HCT116 (cell line): ENCODE measurements around the gene SEC24D. TPM values are rescaled to one million over a fixed set of nuclear protein-coding genes. Genes with fewer than 3 reads are reported as not detected.

Experiments
- ATAC-seq: fragments of 200-7000 bp; cut with Tn5 transposase; 2 replicates; pipeline ENCODE4 v1.9.1; 2020; ENCODE audit warnings: mild to moderate bottlenecking, moderate library complexity
- BruUV-seq: library from RNA; stranded (reverse); fragments of 400-500 nt; replicated peaks from 2 replicates; lab custom pipeline; 2021; lab: Mats Ljungman, UMichigan
- CTCF ChIA-PET: fragments of 300-600 bp; sonication (Branson Sonifier 250); formaldehyde crosslinking; loops from one replicate; lab custom pipeline; 2021; ENCODE audit warnings: antibody characterized with exemption; lab: Charles Lee
- POLR2A ChIA-PET: fragments of 300-600, 350-600 bp; sonication (Branson Sonifier 250); formaldehyde crosslinking; loops from one replicate; lab custom pipeline; 2021; ENCODE audit warnings: antibody characterized with exemption; lab: Charles Lee
- RAD21 ChIA-PET, 2 experiments: fragments of 300-600 bp; sonication (Branson Sonifier 250); formaldehyde crosslinking; loops; one replicate each; lab custom pipeline; 2023; ENCODE audit warnings: low total read pairs in 2 of 2; ENCODE audit not compliant: uncharacterized antibody in 2 of 2, unreplicated experiment in 2 of 2, low non-redundant PET in 1 of 2; lab: Charles Lee
- DNase-seq: peaks from one replicate; pipeline ENCODE4 v3.0.0-alpha.2; 2010; ENCODE audit warnings: low read depth, low spot score
- H2AFZ ChIP-seq: fragments of 200-600 bp; shearing (Covaris generic), sonication (generic); 2 replicates; pipeline ENCODE4 v1.6.1; 2017; ENCODE audit warnings: low read depth, mixed run types, mixed read lengths, antibody characterized with exemption, low read length; ENCODE audit not compliant: poor library complexity, severe bottlenecking
- H3K27ac ChIP-seq: 2 replicates; pipeline ENCODE4 v1.5.1; 2012; ENCODE audit warnings: low read depth, low read length
- H3K27me3 ChIP-seq: fragments of 200-600 bp; sonication (generic); 2 replicates; pipeline ENCODE4 v1.6.1; 2016; ENCODE audit warnings: mixed run types, low read length, mixed read lengths; ENCODE audit not compliant: insufficient read depth
- H3K36me3 ChIP-seq, 2 experiments: fragments of 200-500 bp in 1 of 2; fragments of 200-600 bp in 1 of 2; sonication (Bioruptor generic) in 1 of 2; sonication (generic) in 1 of 2; 2 replicates each; pipeline versions ENCODE4 v1.5.1 to v1.6.1; 2014 to 2016; ENCODE audit warnings: low read length in 2 of 2, inconsistent platforms in 1 of 2, mixed read lengths in 1 of 2, mixed run types in 1 of 2; ENCODE audit not compliant: insufficient read depth in 2 of 2, control insufficient read depth in 1 of 2
- H3K4me1 ChIP-seq, 2 experiments: fragments of 200-600 bp in 1 of 2; sonication (generic) in 1 of 2; 2 replicates each; pipeline versions ENCODE4 v1.5.1 to v1.6.1; 2012 to 2017; ENCODE audit warnings: low read length in 2 of 2, inconsistent platforms in 1 of 2, mild to moderate bottlenecking in 1 of 2, mixed read lengths in 1 of 2, mixed run types in 1 of 2, moderate library complexity in 1 of 2; ENCODE audit not compliant: insufficient read depth in 2 of 2, control insufficient read depth in 1 of 2
- H3K4me2 ChIP-seq: fragments of 200-600 bp; sonication (generic); 2 replicates; pipeline ENCODE4 v1.6.1; 2017; ENCODE audit warnings: mixed run types, low read length, mixed read lengths
- H3K4me3 ChIP-seq, 2 experiments: fragments of 200-600 bp in 1 of 2; sonication (generic) in 1 of 2; replicated peaks in 1 of 2; 2 replicates each; pipeline ENCODE4 v1.5.1; 2011 to 2016; ENCODE audit warnings: low read length in 2 of 2, control low read depth in 1 of 2, low read depth in 1 of 2, mild to moderate bottlenecking in 1 of 2, mixed read lengths in 1 of 2, mixed run types in 1 of 2
- H3K79me2 ChIP-seq: fragments of 200-600 bp; sonication (generic); 2 replicates; pipeline ENCODE4 v1.6.1; 2017; ENCODE audit warnings: mild to moderate bottlenecking, mixed run types, low read length, moderate library complexity, mixed read lengths; ENCODE audit not compliant: insufficient read depth
- H3K9ac ChIP-seq: fragments of 200-600 bp; sonication (generic); 2 replicates; pipeline ENCODE4 v1.6.1; 2016; ENCODE audit warnings: low read length, mixed read lengths
- H3K9me2 ChIP-seq: fragments of 200-600 bp; sonication (generic), shearing (Covaris generic); 2 replicates; pipeline ENCODE4 v1.6.1; 2017; ENCODE audit warnings: mixed run types, mild to moderate bottlenecking, moderate library complexity; ENCODE audit not compliant: insufficient read depth
- H3K9me3 ChIP-seq, 2 experiments: fragments of 200-500 bp in 1 of 2; fragments of 200-600 bp in 1 of 2; sonication (Bioruptor generic) in 1 of 2; sonication (generic) in 1 of 2; 2 replicates each; pipeline ENCODE4 v1.6.1; 2014 to 2017; ENCODE audit warnings: low read length in 2 of 2, mixed read lengths in 2 of 2, inconsistent platforms in 1 of 2, low read depth in 1 of 2, mild to moderate bottlenecking in 1 of 2, mixed run types in 1 of 2, moderate library complexity in 1 of 2; ENCODE audit not compliant: control insufficient read depth in 1 of 2, insufficient read depth in 1 of 2
- H4K20me1 ChIP-seq: fragments of 200-600 bp; sonication (generic), shearing (Covaris generic); 2 replicates; pipeline ENCODE4 v1.6.1; 2017; ENCODE audit warnings: mixed run types, mild to moderate bottlenecking, moderate library complexity; ENCODE audit not compliant: insufficient read depth
- ATF3 ChIP-seq: IDR thresholded peaks from 2 replicates; pipeline ENCODE4 v1.6.1; 2012
- MAX ChIP-seq: IDR thresholded peaks from 2 replicates; pipeline ENCODE4 v1.6.1; 2012
- POLR2A ChIP-seq: IDR thresholded peaks from 2 replicates; pipeline ENCODE4 v1.7.0; 2011; ENCODE audit warnings: borderline replicate concordance; ENCODE audit not compliant: insufficient read depth, insufficient read length; ENCODE audit errors: extremely low read depth
- POLR2AphosphoS5 ChIP-seq: IDR thresholded peaks from 2 replicates; pipeline ENCODE4 v1.6.1; 2011; ENCODE audit warnings: mild to moderate bottlenecking, low read depth, low read length, moderate library complexity
- RAD21 ChIP-seq: IDR thresholded peaks from 2 replicates; pipeline ENCODE4 v1.6.1; 2012; ENCODE audit warnings: low read depth, mild to moderate bottlenecking
- SP1 ChIP-seq: IDR thresholded peaks from 2 replicates; pipeline ENCODE4 v1.6.1; 2012; ENCODE audit warnings: low read depth
- SRF ChIP-seq: IDR thresholded peaks from 2 replicates; pipeline ENCODE4 v1.6.1; 2012; ENCODE audit warnings: low read depth
- YY1 ChIP-seq: IDR thresholded peaks from 2 replicates; pipeline ENCODE4 v1.6.1; 2011; ENCODE audit warnings: low read length, low read depth, moderate library complexity, mild to moderate bottlenecking; ENCODE audit not compliant: insufficient replicate concordance; ENCODE audit errors: extremely low read depth
- intact Hi-C: fragments of 100-400 bp; cut with micrococcal nuclease; formaldehyde crosslinking; loops from 2 replicates; pipeline ENCODE4 v1.10.0; 2022
- total RNA-seq: library from RNA; stranded (reverse); gene quantifications from one replicate; pipeline ENCODE4 v1.2.1, GENCODE V29; 2021; ENCODE audit not compliant: unreplicated experiment
- TF ChIP-seq, protein P1 (sequence below): IDR thresholded peaks from 2 replicates; pipeline ENCODE4 v1.6.1; 2012; ENCODE audit warnings: low read depth

The SEC24D gene
- total RNA-seq, 1 experiment from 2014 or later = 28.5 TPM

- no TSS peak for BruUV-seq
- Histone ChIP-seq H3K9ac (no peak overlapping the region), H3K9me3 (no peaks in the 10 kb centered on the region), H3K9me2 (no peaks in the 10 kb centered on the region), H3K4me1 (no peaks in the 10 kb centered on the region), H3K36me3 (no peaks in the 10 kb centered on the region), H3K79me2 (no peaks in the 10 kb centered on the region), H2AFZ (no peak overlapping the region), H3K4me3 (no peak overlapping the region), H3K27me3 (no peaks in the 10 kb centered on the region), H3K4me2 (no peak overlapping the region), H4K20me1 (no peaks in the 10 kb centered on the region), H3K27ac (no peak overlapping the region)
- ATAC-seq = no peak
- no peak for TF ChIP-seq POLR2AphosphoS5
- no peak for TF ChIP-seq MAX
- TF ChIP-seq ATF3 = no peak
- no peak for TF ChIP-seq POLR2A
- TF ChIP-seq SP1 = no peak
- TF ChIP-seq, protein P1, sequence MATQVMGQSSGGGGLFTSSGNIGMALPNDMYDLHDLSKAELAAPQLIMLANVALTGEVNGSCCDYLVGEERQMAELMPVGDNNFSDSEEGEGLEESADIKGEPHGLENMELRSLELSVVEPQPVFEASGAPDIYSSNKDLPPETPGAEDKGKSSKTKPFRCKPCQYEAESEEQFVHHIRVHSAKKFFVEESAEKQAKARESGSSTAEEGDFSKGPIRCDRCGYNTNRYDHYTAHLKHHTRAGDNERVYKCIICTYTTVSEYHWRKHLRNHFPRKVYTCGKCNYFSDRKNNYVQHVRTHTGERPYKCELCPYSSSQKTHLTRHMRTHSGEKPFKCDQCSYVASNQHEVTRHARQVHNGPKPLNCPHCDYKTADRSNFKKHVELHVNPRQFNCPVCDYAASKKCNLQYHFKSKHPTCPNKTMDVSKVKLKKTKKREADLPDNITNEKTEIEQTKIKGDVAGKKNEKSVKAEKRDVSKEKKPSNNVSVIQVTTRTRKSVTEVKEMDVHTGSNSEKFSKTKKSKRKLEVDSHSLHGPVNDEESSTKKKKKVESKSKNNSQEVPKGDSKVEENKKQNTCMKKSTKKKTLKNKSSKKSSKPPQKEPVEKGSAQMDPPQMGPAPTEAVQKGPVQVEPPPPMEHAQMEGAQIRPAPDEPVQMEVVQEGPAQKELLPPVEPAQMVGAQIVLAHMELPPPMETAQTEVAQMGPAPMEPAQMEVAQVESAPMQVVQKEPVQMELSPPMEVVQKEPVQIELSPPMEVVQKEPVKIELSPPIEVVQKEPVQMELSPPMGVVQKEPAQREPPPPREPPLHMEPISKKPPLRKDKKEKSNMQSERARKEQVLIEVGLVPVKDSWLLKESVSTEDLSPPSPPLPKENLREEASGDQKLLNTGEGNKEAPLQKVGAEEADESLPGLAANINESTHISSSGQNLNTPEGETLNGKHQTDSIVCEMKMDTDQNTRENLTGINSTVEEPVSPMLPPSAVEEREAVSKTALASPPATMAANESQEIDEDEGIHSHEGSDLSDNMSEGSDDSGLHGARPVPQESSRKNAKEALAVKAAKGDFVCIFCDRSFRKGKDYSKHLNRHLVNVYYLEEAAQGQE = no peak
- TF ChIP-seq SRF = no peak
- TF ChIP-seq YY1 = no peak
- no peak for TF ChIP-seq RAD21
- intact Hi-C loops = no loop called here
- DNase-seq = no peak
- CTCF ChIA-PET = no interaction called here
- POLR2A ChIA-PET = no interaction called here
- RAD21 ChIA-PET = no interaction called here
Observed at GRCh38 chr4:118758293-118758692, 77.6 kb downstream of the SEC24D start.
